Astrocyte of the cerebellum (primary cell): ENCODE data around the gene TMEM109.

Experiments used
- DNase-seq: peaks from one replicate; pipeline ENCODE4 v3.0.0-alpha.2; 2011; ENCODE audit warnings: low read depth
- H3K4me3 ChIP-seq: 2 replicates; pipeline ENCODE4 v1.5.1; 2011; ENCODE audit warnings: mild to moderate bottlenecking, low read depth, low read length, moderate library complexity
- CTCF ChIP-seq: IDR thresholded peaks from 2 replicates; pipeline ENCODE4 v1.5.1; 2012; ENCODE audit warnings: low read length, low read depth, moderate library complexity, mild to moderate bottlenecking; ENCODE audit errors: missing control alignments
- in situ Hi-C: cut with HindIII; loops from 2 replicates; pipeline ENCODE4 v1.10.0; 2017; ENCODE audit warnings: low sequenced_read_pairs

The TMEM109 gene

GRCh38 chr11:60936467-60937143 is 22.6 kb downstream of the TMEM109 start:
- DNase-seq, result no peak
- no peak for TF ChIP-seq CTCF
- no peak overlapping the region for H3K4me3 ChIP-seq
- in situ Hi-C loops, result no loop called here

GRCh38 chr11:60937144-60937527 is 23.2 kb downstream of the TMEM109 start:
- in situ Hi-C loops, result no loop called here
- no peak for TF ChIP-seq CTCF

GRCh38 chr11:60937811-60938210 is 23.9 kb downstream of the TMEM109 start:
- no peak overlapping the region for H3K4me3 ChIP-seq
- no peak for TF ChIP-seq CTCF
- no peak for DNase-seq
- in situ Hi-C loops, result no loop called here

More at GRCh38 chr11:60937144-60937527, 23.2 kb downstream of the TMEM109 start:
- no peak for DNase-seq
- no peak overlapping the region for H3K4me3 ChIP-seq

GRCh38 chr11:60938500-60938899 is 24.5 kb downstream of the TMEM109 start:
- no peak for TF ChIP-seq CTCF
- no peak overlapping the region for H3K4me3 ChIP-seq
- in situ Hi-C loops, result no loop called here
- DNase-seq, result no peak

GRCh38 chr11:60939301-60939700 is 25.3 kb downstream of the TMEM109 start:
- H3K4me3 ChIP-seq, result no peak overlapping the region
- in situ Hi-C loops, result no loop called here
- no peak for DNase-seq
- TF ChIP-seq CTCF, result no peak

- TF ChIP-seq CTCF, result no peak
- DNase-seq, result no peak
- in situ Hi-C loops, result no loop called here
- H3K4me3 ChIP-seq, result no peak overlapping the region
Measured at GRCh38 chr11:60939855-60940254, 25.9 kb downstream of the TMEM109 start.
